Loucy (cell line): Measurements from ENCODE around the gene RNPS1.
A peak's percentile ranks its signal among the peaks of the same experiment; 100 is the strongest.
"Not testable (repeated sequence)": the region's sequence is repeated elsewhere in the genome, so short reads cannot be mapped to it uniquely, and the experiment has no call there.

Experiments
- H2AFZ ChIP-seq: fragments of 200-600 bp; sonication (generic); 2 replicates; pipeline ENCODE4 v1.6.0; 2016; ENCODE audit warnings: antibody characterized with exemption, mild to moderate bottlenecking, low read length, moderate library complexity
- H3F3A ChIP-seq: fragments of 200-600 bp; 2 replicates; pipeline ENCODE4 v1.6.0; 2016; ENCODE audit warnings: antibody characterized with exemption, low read depth, mild to moderate bottlenecking
- H3K27me3 ChIP-seq: fragments of 200-600 bp; sonication (generic); 2 replicates; pipeline ENCODE4 v1.6.1; 2014; ENCODE audit warnings: low read length, mild to moderate bottlenecking; ENCODE audit not compliant: insufficient read depth, poor library complexity, severe bottlenecking
- H3K36me3 ChIP-seq: fragments of 200-600 bp; sonication (generic); 2 replicates; pipeline ENCODE4 v1.6.1; 2016; ENCODE audit warnings: low read length; ENCODE audit not compliant: insufficient read depth
- H3K4me1 ChIP-seq: fragments of 200-600 bp; sonication (generic); 2 replicates; pipeline ENCODE4 v1.5.1; 2014; ENCODE audit warnings: low read length, mild to moderate bottlenecking; ENCODE audit not compliant: insufficient read depth, poor library complexity, severe bottlenecking
- H3K4me2 ChIP-seq: fragments of 200-600 bp; sonication (generic); 2 replicates; pipeline ENCODE4 v1.6.0; 2014; ENCODE audit warnings: antibody characterized with exemption, low read length, low read depth, mild to moderate bottlenecking; ENCODE audit not compliant: poor library complexity, severe bottlenecking
- H3K4me3 ChIP-seq: fragments of 200-600 bp; sonication (generic); 2 replicates; pipeline ENCODE4 v1.5.1; 2014; ENCODE audit warnings: low read length, mild to moderate bottlenecking, mixed read lengths; ENCODE audit not compliant: poor library complexity, severe bottlenecking
- H3K79me2 ChIP-seq: fragments of 200-600 bp; sonication (generic); 2 replicates; pipeline ENCODE4 v1.6.1; 2014; ENCODE audit warnings: low read length; ENCODE audit not compliant: insufficient read depth
- H3K9ac ChIP-seq: fragments of 200-600 bp; sonication (generic); 2 replicates; pipeline ENCODE4 v1.6.0; 2014; ENCODE audit warnings: mild to moderate bottlenecking, low read depth, low read length, moderate library complexity; ENCODE audit not compliant: poor library complexity, severe bottlenecking
- H3K9me2 ChIP-seq: fragments of 200-600 bp; sonication (generic); replicated peaks from 2 replicates; pipeline ENCODE4 v1.6.1; 2016; ENCODE audit warnings: low read depth, low read length, mixed read lengths
- H3K9me3 ChIP-seq: fragments of 200-600 bp; sonication (generic); 2 replicates; pipeline ENCODE4 v1.6.1; 2014; ENCODE audit warnings: mild to moderate bottlenecking, antibody characterized with exemption, low read length, low read depth; ENCODE audit not compliant: insufficient read depth
- H4K20me1 ChIP-seq: fragments of 200-600 bp; sonication (generic); 2 replicates; pipeline ENCODE4 v1.6.0; 2014; ENCODE audit warnings: antibody characterized with exemption, low read length, mild to moderate bottlenecking; ENCODE audit not compliant: insufficient read depth, poor library complexity, severe bottlenecking
- EZH2phosphoT487 ChIP-seq: fragments of 200-600 bp; IDR thresholded peaks from 2 replicates; pipeline ENCODE4 v1.6.1; 2018; ENCODE audit warnings: antibody characterized with exemption, mild to moderate bottlenecking, moderate library complexity, borderline replicate concordance
- TF ChIP-seq, protein P1 (sequence below): fragments of 200-600 bp; sonication (generic); conservative IDR thresholded peaks from 2 replicates; pipeline ENCODE4 v1.5.1; 2014; ENCODE audit warnings: mild to moderate bottlenecking, antibody characterized with exemption, low read length

Gene RNPS1

DNA sequence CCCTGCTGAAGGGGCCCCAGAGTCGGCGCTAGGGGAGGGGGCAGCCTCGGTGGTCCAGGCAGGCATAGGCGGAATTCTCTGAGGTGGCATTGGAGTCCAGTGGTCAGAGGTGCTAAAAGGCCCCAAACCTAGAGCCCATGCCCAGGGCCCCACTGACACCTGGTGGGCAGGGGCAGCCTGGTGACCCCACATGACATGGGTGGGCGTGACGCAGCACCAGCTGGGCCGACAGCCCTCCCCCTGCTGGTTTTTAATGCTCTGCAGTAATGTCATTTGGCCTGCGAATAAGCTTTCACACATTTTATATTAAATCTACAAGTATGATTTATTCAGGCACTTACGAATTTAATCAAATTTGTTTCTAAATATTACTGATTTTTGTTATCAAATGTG is 2.1 kb upstream of the RNPS1 start:
- Histone ChIP-seq H3K36me3 (no peaks in the 10 kb centered on the region), H4K20me1 (peaks cover 12% of the 10 kb centered on the region), H3K9me3 (no peaks in the 10 kb centered on the region), H3F3A (no peaks in the 10 kb centered on the region), H3K4me2 (peak overlapping the region; percentile 81), H3K4me1 (peaks cover 9% of the 10 kb centered on the region), H3K9me2 (no peaks in the 10 kb centered on the region), H3K9ac (peak overlapping the region; percentile 79), H3K27me3 (peaks cover 4% of the 10 kb centered on the region), H3K4me3 (no peak overlapping the region), H3K79me2 (peaks cover 37% of the 10 kb centered on the region), H2AFZ (no peak overlapping the region)
- TF ChIP-seq, protein P1, sequence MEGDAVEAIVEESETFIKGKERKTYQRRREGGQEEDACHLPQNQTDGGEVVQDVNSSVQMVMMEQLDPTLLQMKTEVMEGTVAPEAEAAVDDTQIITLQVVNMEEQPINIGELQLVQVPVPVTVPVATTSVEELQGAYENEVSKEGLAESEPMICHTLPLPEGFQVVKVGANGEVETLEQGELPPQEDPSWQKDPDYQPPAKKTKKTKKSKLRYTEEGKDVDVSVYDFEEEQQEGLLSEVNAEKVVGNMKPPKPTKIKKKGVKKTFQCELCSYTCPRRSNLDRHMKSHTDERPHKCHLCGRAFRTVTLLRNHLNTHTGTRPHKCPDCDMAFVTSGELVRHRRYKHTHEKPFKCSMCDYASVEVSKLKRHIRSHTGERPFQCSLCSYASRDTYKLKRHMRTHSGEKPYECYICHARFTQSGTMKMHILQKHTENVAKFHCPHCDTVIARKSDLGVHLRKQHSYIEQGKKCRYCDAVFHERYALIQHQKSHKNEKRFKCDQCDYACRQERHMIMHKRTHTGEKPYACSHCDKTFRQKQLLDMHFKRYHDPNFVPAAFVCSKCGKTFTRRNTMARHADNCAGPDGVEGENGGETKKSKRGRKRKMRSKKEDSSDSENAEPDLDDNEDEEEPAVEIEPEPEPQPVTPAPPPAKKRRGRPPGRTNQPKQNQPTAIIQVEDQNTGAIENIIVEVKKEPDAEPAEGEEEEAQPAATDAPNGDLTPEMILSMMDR = no peak
- no peak for TF ChIP-seq EZH2phosphoT487

DNA sequence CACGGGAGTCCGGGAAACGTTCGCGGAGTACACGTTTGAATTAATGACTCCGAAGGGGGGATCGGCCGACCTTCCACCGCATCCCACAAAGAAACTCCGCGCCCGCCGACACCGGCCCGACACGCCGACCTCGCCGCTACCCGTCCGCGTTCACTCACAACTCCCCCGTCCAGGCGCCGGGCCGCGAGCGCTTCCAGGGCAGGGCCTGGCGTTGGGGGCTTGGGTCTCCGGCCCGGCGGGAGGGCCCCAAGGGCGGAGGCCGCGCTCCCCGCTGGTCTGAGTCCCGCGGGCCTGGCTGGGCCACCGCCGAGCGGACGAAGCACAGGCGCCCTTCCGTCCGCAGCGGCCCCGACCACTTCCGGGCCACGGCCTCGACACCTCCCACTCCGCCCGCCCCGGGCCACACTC is 417 bp downstream of the RNPS1 start:
- H3K9me3 ChIP-seq, H3F3A ChIP-seq, H3K4me1 ChIP-seq, H3K27me3 ChIP-seq, H3K9me2 ChIP-seq: not testable (repeated sequence)
- Histone ChIP-seq H3K4me3 (peak overlapping the region; percentile 82), H3K79me2 (peaks cover 63% of the 10 kb centered on the region), H3K9ac (peak overlapping the region; percentile 79), H4K20me1 (peaks cover 21% of the 10 kb centered on the region), H2AFZ (peak overlapping the region; percentile 84; the same call in 1 of the 2 replicates), H3K36me3 (peaks cover 11% of the 10 kb centered on the region; the same call in 1 of the 2 replicates), H3K4me2 (peak overlapping the region; percentile 76)

DNA sequence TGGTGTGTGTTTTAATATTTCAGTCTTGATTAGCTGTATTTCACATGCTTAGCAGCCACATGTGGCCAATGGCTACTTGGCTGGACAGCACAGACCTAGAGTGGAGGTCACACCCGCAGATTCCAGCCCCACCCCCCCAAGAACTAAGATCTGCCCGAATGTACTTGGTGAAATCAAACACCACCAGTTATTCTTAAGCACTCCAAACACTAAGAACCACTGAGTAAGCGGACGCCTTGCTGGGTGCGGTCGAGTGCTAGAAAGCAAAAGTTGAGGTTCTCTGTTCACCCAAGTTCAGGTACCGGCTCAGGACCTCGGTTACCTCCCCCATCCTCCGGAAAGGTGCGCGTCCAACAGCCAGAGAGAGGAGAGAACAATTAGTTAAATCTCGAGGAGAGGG is 1.0 kb downstream of the RNPS1 start:
- H3F3A ChIP-seq, H3K9me3 ChIP-seq, H3K9me2 ChIP-seq, H3K27me3 ChIP-seq, H2AFZ ChIP-seq, H3K4me1 ChIP-seq: not testable (repeated sequence)
- Histone ChIP-seq H3K36me3 (peaks cover 17% of the 10 kb centered on the region; the same call in 1 of the 2 replicates), H3K4me2 (peak overlapping the region; percentile 76), H3K4me3 (peak overlapping the region; percentile 82), H3K79me2 (peaks cover 69% of the 10 kb centered on the region), H4K20me1 (peaks cover 21% of the 10 kb centered on the region), H3K9ac (peak overlapping the region; percentile 79)

DNA sequence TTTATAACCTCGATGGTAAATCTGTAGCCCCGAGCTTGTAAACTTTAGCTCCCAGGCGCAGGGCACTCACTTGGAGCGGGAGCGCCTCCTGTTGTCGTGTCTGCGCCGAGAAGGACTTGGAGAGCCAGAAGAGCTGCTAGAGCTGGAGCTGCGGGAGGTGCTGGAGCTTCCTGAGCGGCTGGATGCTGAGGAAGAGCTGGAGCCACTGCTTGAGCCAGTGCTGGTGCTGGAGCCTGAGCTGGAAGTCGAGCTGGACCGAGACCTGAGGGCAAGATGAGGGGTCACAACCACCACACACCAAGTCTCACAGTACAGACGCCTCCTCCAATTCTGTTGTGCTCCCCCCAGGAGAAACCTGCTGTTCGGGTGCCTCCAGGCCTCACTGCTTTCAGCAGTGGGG is 4.9 kb downstream of the RNPS1 start:
- H3K36me3 ChIP-seq = peaks cover 37% of the 10 kb centered on the region; the same call in 1 of the 2 replicates

DNA sequence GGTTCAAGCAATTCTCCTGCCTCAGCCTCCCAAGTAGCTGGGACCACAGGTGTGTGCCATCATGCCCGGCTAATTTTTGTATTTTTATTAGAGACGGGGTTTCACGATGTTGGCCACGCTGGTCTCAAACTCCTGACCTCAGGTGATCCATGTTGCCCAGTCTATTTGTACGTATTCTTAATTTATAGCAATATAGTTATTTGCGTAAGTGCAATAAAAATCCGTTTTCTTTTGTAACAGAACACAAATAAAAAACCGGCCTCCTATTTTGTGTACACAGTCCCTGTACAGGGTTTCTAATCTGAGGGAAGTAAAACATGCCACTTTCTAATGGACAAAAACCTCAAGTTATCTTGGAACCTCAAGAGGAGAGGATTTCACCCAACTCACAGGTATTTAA is 7.7 kb downstream of the RNPS1 start:
- Histone ChIP-seq H3K4me1 (no peaks in the 10 kb centered on the region), H3K9me2 (no peaks in the 10 kb centered on the region), H2AFZ (no peak overlapping the region), H3K9me3 (no peaks in the 10 kb centered on the region), H3F3A (no peaks in the 10 kb centered on the region), H3K9ac (no peak overlapping the region), H3K79me2 (peaks cover 60% of the 10 kb centered on the region), H3K27me3 (no peaks in the 10 kb centered on the region), H3K36me3 (peaks cover 65% of the 10 kb centered on the region; the same call in 1 of the 2 replicates), H3K4me2 (no peak overlapping the region), H4K20me1 (peaks cover 10% of the 10 kb centered on the region), H3K4me3 (no peak overlapping the region)
- TF ChIP-seq, protein P1 = no peak
- no peak for TF ChIP-seq EZH2phosphoT487

More for the DNA sequence above, 4.9 kb downstream of the RNPS1 start:
- Histone ChIP-seq H4K20me1 (peaks cover 18% of the 10 kb centered on the region), H3K79me2 (peaks cover 80% of the 10 kb centered on the region)
- not testable (repeated sequence) for H3K9ac ChIP-seq, H3K4me1 ChIP-seq, H3K4me2 ChIP-seq, H3K27me3 ChIP-seq, H3K9me2 ChIP-seq, H3K9me3 ChIP-seq, H3F3A ChIP-seq, H3K4me3 ChIP-seq, H2AFZ ChIP-seq

DNA sequence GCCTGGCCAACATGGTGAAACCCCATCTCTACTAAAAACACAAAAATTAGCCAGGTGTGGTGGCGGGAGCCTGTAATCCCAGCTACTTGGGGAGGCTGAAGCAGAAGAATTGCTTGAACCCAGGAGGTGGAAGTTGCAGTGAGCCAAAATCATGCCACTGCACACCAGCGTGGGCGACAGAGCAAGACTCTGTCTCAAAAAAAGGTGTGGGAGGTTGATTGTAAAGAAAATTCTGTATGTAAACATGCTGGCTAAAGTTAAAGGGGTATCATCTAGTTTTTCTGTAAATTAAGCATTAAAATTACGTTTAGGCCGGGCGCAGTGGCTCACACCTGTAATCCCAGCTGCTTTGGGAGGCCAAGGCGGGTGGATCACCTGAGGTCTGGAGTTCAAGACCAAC is 9.4 kb downstream of the RNPS1 start:
- not testable (repeated sequence) for H2AFZ ChIP-seq, H3K4me1 ChIP-seq, H3F3A ChIP-seq, H3K9ac ChIP-seq, H3K4me2 ChIP-seq, H3K4me3 ChIP-seq, H3K9me3 ChIP-seq, H4K20me1 ChIP-seq, H3K27me3 ChIP-seq, H3K9me2 ChIP-seq
- peaks cover 42% of the 10 kb centered on the region for H3K79me2 ChIP-seq
- H3K36me3 ChIP-seq = peaks cover 67% of the 10 kb centered on the region; the same call in 1 of the 2 replicates
